GM18858 (cell line): ENCODE measurements around the gene RRAD.
"Not testable (repeated sequence)": the region's sequence is repeated elsewhere in the genome, so short reads cannot be mapped to it uniquely, and the experiment has no call there.

Experiments
- ATAC-seq: cut with Tn5 transposase; IDR thresholded peaks from one replicate; pipeline ENCODE4 v1.9.1; 2021; ENCODE audit not compliant: unreplicated experiment

Gene RRAD

GRCh38 chr16:66950971-66951790 is 25.8 kb upstream of the RRAD start:
- ATAC-seq: no peak

GRCh38 chr16:66950437-66950836 is 25.1 kb upstream of the RRAD start:
- no peak for ATAC-seq

- ATAC-seq: no peak
These were observed 24.1 kb upstream of the RRAD start for GRCh38 chr16:66949472-66949871.

- ATAC-seq: no peak
These were observed 23.5 kb upstream of the RRAD start for GRCh38 chr16:66948837-66949225.

GRCh38 chr16:66948134-66948836 is 22.9 kb upstream of the RRAD start:
- ATAC-seq: no peak

- ATAC-seq: peak; percentile 62
These were observed 22.1 kb upstream of the RRAD start for GRCh38 chr16:66947302-66948065.

- no peak for ATAC-seq
These were observed 21.6 kb upstream of the RRAD start for GRCh38 chr16:66946974-66947301.

GRCh38 chr16:66946541-66946940 is 21.2 kb upstream of the RRAD start:
- no peak for ATAC-seq

- ATAC-seq: no peak
These were observed 20.6 kb upstream of the RRAD start for GRCh38 chr16:66945939-66946338.

- not testable (repeated sequence) for ATAC-seq
These were observed 19.6 kb upstream of the RRAD start for GRCh38 chr16:66944971-66945370.

GRCh38 chr16:66944054-66944441 is 18.7 kb upstream of the RRAD start:
- no peak for ATAC-seq

- no peak for ATAC-seq
These were observed 18.2 kb upstream of the RRAD start for GRCh38 chr16:66943426-66944053.

GRCh38 chr16:66942981-66943380 is 17.6 kb upstream of the RRAD start:
- no peak for ATAC-seq

- ATAC-seq: no peak
These were observed 14.9 kb upstream of the RRAD start for GRCh38 chr16:66940236-66940635.

- no peak for ATAC-seq
These were observed 14.0 kb upstream of the RRAD start for GRCh38 chr16:66939366-66939765.

GRCh38 chr16:66937725-66938337 is 12.5 kb upstream of the RRAD start:
- no peak for ATAC-seq

- ATAC-seq: no peak
These were observed 11.7 kb upstream of the RRAD start for GRCh38 chr16:66936889-66937554.

- no peak for ATAC-seq
These were observed 11.1 kb upstream of the RRAD start for GRCh38 chr16:66936462-66936861.

GRCh38 chr16:66935314-66936011 is 10.1 kb upstream of the RRAD start, which contains the start of gene CES2:
Gene CES2 (plus strand): TSS chr16:66935516. CDS start chr16:66935636, 120 bp downstream.
- ATAC-seq: no peak

GRCh38 chr16:66934839-66935313 is 9.5 kb upstream of the RRAD start:
- ATAC-seq: not testable (repeated sequence)
